Fibroblast of lung (primary cell): ENCODE results near the gene CLPTM1L.

Experiments
- CTCF ChIP-seq, 2 donors: IDR thresholded peaks in 1 of 2; conservative IDR thresholded peaks in 1 of 2; 1 replicate in 1 of 2; 2 replicates in 1 of 2; pipeline ENCODE4 v1.5.1; 2011 to 2012; ENCODE audit warnings: low read length in 2 of 2, control low read depth in 1 of 2, inconsistent platforms in 1 of 2, low read depth in 1 of 2, mild to moderate bottlenecking in 1 of 2
- EZH2 ChIP-seq: IDR thresholded peaks from 2 replicates; pipeline ENCODE4 v1.5.1; 2012; ENCODE audit warnings: low read length, control low read depth, mild to moderate bottlenecking; ENCODE audit errors: missing control alignments

- TF ChIP-seq CTCF (conservative IDR thresholded peaks at IDR 0.05 in 1 of 2, IDR thresholded peaks at IDR 0.05 in 1 of 2; ENCODE audit: low read depth in 1 of 2, low read length in 2 of 2) (no peak), EZH2 (no peak)
These were observed 49.9 kb downstream of the CLPTM1L start, which contains the start of gene TERT for GRCh38 chr5:1294835-1295649.
